ENCODE measurements around the gene USP9X. TPM values are rescaled to one million over a fixed set of nuclear protein-coding genes. Genes with fewer than 3 reads are reported as not detected.
"Not testable (repeated sequence)": the region's sequence is repeated elsewhere in the genome, so short reads cannot be mapped to it uniquely, and the experiment has no call there.

The USP9X gene
- total and polyA plus RNA-seq, 2 donors: 17.9 to 32.1 TPM

DNA sequence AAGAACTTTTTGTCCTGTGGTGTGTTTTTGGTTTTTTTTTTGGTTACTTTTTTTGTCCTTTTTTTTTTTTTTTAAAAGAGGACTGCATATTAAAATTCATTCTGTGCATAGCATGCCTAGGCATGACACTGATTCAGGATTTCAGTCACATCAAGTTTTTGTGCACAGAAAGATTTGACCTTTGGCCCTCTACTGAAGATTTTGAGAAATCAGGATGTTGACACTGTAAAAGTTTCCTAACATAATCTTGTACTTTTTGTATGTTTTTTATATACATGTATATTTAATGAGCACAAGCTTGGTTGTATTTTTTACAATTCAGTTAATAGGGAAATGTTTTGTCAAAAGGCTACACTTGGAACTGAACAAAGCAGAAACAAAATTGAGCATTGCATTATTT, 148.7 kb downstream of the USP9X start:
- DNase-seq (ENCODE audit: low read depth in 6 of 9, low spot score in 9 of 9): no peak
- Histone ChIP-seq H3K9me3 (ENCODE audit: control insufficient read depth in 2 of 2, insufficient read depth in 1 of 2, low read length in 1 of 2) (no peaks in the 10 kb centered on the region), H3K4me3 (ENCODE audit: low read length in 2 of 2) (no peak overlapping the region), H3K36me3 (ENCODE audit: control insufficient read depth in 2 of 2, insufficient read depth in 2 of 2, low read length in 1 of 2) (peaks cover 10 to 20% of the 10 kb centered on the region in 2 donors), H3K27ac (ENCODE audit: low read depth in 1 of 2, low read length in 1 of 2) (no peak overlapping the region), H3K4me1 (ENCODE audit: control insufficient read depth in 2 of 2, insufficient read depth in 2 of 2, low read length in 2 of 2) (no peaks in the 10 kb centered on the region), H3K27me3 (ENCODE audit: control insufficient read depth in 2 of 2, insufficient read depth in 1 of 2, low read length in 1 of 2) (no peaks in the 10 kb centered on the region)

DNA sequence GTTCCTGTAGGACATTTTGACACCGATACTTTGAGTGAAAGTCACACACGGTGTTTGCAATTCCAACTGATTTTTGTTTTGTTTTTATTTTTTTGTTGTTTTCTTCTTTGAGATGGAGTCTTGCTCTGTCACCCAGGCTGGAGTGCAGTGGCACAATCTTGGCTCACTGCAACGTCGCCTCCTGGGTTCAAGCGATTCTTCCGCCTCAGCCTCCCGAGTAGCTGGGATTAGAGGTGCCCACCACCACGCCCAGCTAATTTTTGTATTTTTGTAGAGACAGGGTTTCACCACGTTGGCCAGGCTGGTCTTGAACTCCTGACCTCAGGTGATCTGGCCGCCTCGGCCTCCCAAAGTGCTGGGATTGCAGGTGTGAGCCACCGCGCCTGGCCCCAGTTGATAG, 149.2 kb downstream of the USP9X start:
- not testable (repeated sequence) for H3K27ac ChIP-seq (ENCODE audit: low read depth in 1 of 2, low read length in 1 of 2); DNase-seq (ENCODE audit: low read depth in 6 of 9, low spot score in 9 of 9); H3K27me3 ChIP-seq (ENCODE audit: control insufficient read depth in 2 of 2, insufficient read depth in 1 of 2, low read length in 1 of 2); H3K4me1 ChIP-seq (ENCODE audit: control insufficient read depth in 2 of 2, insufficient read depth in 2 of 2, low read length in 2 of 2); H3K9me3 ChIP-seq (ENCODE audit: control insufficient read depth in 2 of 2, insufficient read depth in 1 of 2, low read length in 1 of 2); H3K4me3 ChIP-seq (ENCODE audit: low read length in 2 of 2)
- peaks cover 10 to 16% of the 10 kb centered on the region in 2 donors for H3K36me3 ChIP-seq (ENCODE audit: control insufficient read depth in 2 of 2, insufficient read depth in 2 of 2, low read length in 1 of 2)
- WGBS: 98% methylated on average over 13 of the region's 13 CpGs

DNA sequence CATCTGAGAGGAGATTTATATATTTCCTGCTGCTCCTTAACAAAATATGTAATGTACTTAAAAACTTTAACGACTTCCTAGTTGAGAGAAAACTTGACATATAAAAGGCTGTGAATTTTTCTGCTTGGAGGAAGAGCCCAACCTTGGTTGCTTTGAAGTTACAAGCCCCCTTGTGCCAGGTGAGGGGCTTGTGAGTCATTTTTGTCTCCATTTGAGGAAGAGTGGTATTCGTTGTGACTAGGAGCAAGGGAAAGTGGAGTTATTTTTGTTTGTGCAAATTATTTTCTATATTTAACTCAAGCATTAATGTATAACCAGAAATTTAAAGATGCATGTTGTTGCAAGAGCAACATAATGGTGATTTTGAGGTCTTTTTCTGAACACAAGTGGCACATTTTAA, 149.7 kb downstream of the USP9X start:
- Histone ChIP-seq H3K27ac (ENCODE audit: low read depth in 1 of 2, low read length in 1 of 2) (no peak overlapping the region), H3K4me1 (ENCODE audit: control insufficient read depth in 2 of 2, insufficient read depth in 2 of 2, low read length in 2 of 2) (no peaks in the 10 kb centered on the region), H3K4me3 (ENCODE audit: low read length in 2 of 2) (no peak overlapping the region), H3K27me3 (ENCODE audit: control insufficient read depth in 2 of 2, insufficient read depth in 1 of 2, low read length in 1 of 2) (no peaks in the 10 kb centered on the region), H3K9me3 (ENCODE audit: control insufficient read depth in 2 of 2, insufficient read depth in 1 of 2, low read length in 1 of 2) (no peaks in the 10 kb centered on the region), H3K36me3 (ENCODE audit: control insufficient read depth in 2 of 2, insufficient read depth in 2 of 2, low read length in 1 of 2) (peaks cover 10 to 13% of the 10 kb centered on the region in 2 donors)
- no peak for DNase-seq (ENCODE audit: low read depth in 6 of 9, low spot score in 9 of 9)
- WGBS: 29% methylated on average over 2 of the region's 2 CpGs

GRCh38 chrX:41236629-41237028, 151.4 kb downstream of the USP9X start:
- Histone ChIP-seq H3K4me1 (ENCODE audit: control insufficient read depth in 2 of 2, insufficient read depth in 2 of 2, low read length in 2 of 2) (no peaks in the 10 kb centered on the region), H3K9me3 (ENCODE audit: control insufficient read depth in 2 of 2, insufficient read depth in 1 of 2, low read length in 1 of 2) (no peaks in the 10 kb centered on the region), H3K36me3 (ENCODE audit: control insufficient read depth in 2 of 2, insufficient read depth in 2 of 2, low read length in 1 of 2) (peaks cover 3 to 5% of the 10 kb centered on the region in 2 donors), H3K27ac (ENCODE audit: low read depth in 1 of 2, low read length in 1 of 2) (no peak overlapping the region), H3K4me3 (ENCODE audit: low read length in 2 of 2) (no peak overlapping the region), H3K27me3 (ENCODE audit: control insufficient read depth in 2 of 2, insufficient read depth in 1 of 2, low read length in 1 of 2) (no peaks in the 10 kb centered on the region)
- peak in 2 of 9 donors; percentile 7 to 27 for DNase-seq (ENCODE audit: low read depth in 6 of 9, low spot score in 9 of 9)

DNA sequence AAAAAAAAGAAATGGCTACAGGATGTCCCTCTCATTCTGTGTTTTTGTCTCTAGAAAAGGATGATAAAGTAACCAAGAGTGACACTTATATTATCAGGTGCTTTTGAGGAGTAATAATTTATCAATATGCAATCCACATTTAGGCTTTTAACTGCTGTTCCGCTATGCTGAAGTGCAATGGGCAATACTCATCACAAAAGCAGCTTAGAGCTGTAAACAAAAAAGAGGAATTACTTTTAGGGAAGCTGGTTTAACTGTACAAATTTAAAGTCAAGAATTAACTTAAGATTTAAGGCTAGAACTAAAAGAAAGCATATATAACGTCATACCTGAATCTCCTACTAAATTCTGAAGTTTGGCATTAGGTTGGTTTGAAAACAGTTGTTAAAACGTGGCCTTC, 155.3 kb downstream of the USP9X start:
- Histone ChIP-seq H3K9me3 (ENCODE audit: control insufficient read depth in 2 of 2, insufficient read depth in 1 of 2, low read length in 1 of 2) (no peaks in the 10 kb centered on the region), H3K4me1 (ENCODE audit: control insufficient read depth in 2 of 2, insufficient read depth in 2 of 2, low read length in 2 of 2) (no peaks in the 10 kb centered on the region), H3K27ac (ENCODE audit: low read depth in 1 of 2, low read length in 1 of 2) (no peak overlapping the region), H3K36me3 (ENCODE audit: control insufficient read depth in 2 of 2, insufficient read depth in 2 of 2, low read length in 1 of 2) (no peaks in the 10 kb centered on the region), H3K27me3 (ENCODE audit: control insufficient read depth in 2 of 2, insufficient read depth in 1 of 2, low read length in 1 of 2) (no peaks in the 10 kb centered on the region), H3K4me3 (ENCODE audit: low read length in 2 of 2) (no peak overlapping the region)
- no peak for DNase-seq (ENCODE audit: low read depth in 6 of 9, low spot score in 9 of 9)
- 52% methylated on average over 3 of the region's 3 CpGs for WGBS

- no peak for DNase-seq (ENCODE audit: low read depth in 6 of 9, low spot score in 9 of 9)
- no peak overlapping the region for H3K27ac ChIP-seq (ENCODE audit: low read depth in 1 of 2, low read length in 1 of 2)
- WGBS: 97% methylated on average over 11 of the region's 11 CpGs
- no peaks in the 10 kb centered on the region for H3K27me3 ChIP-seq (ENCODE audit: control insufficient read depth in 2 of 2, insufficient read depth in 1 of 2, low read length in 1 of 2)
- H3K36me3 ChIP-seq (ENCODE audit: control insufficient read depth in 2 of 2, insufficient read depth in 2 of 2, low read length in 1 of 2): no peaks in the 10 kb centered on the region
- H3K9me3 ChIP-seq (ENCODE audit: control insufficient read depth in 2 of 2, insufficient read depth in 1 of 2, low read length in 1 of 2): no peaks in the 10 kb centered on the region
- H3K4me3 ChIP-seq (ENCODE audit: low read length in 2 of 2): no peak overlapping the region
- H3K4me1 ChIP-seq (ENCODE audit: control insufficient read depth in 2 of 2, insufficient read depth in 2 of 2, low read length in 2 of 2): no peaks in the 10 kb centered on the region
Observed at GRCh38 chrX:41241962-41242361, 156.7 kb downstream of the USP9X start.

DNA sequence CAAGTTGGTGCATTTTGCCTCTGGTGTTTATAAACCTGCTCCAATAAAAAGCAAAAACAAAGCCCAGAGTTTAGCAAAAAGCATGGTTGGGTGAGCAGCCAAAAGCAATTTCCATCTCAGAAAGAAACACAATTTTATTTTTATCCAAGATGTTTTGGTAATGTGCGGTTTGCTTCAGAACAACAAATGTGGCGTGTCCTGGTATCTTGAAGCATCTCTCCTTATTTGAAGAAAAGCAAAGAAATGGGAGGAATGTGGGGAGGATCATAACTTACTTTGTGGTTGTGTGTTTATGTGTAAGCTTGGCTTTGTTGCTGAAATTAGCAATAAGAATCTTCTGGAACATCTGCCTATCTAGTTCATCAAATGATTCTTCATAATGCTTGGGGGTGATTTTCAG, 160.4 kb downstream of the USP9X start:
- H3K9me3 ChIP-seq (ENCODE audit: control insufficient read depth in 2 of 2, insufficient read depth in 1 of 2, low read length in 1 of 2): no peaks in the 10 kb centered on the region
- 97% methylated on average over 2 of the region's 2 CpGs for WGBS
- no peak for DNase-seq (ENCODE audit: low read depth in 6 of 9, low spot score in 9 of 9)
- H3K27ac ChIP-seq (ENCODE audit: low read depth in 1 of 2, low read length in 1 of 2): no peak overlapping the region
- no peak overlapping the region for H3K4me3 ChIP-seq (ENCODE audit: low read length in 2 of 2)
- H3K27me3 ChIP-seq (ENCODE audit: control insufficient read depth in 2 of 2, insufficient read depth in 1 of 2, low read length in 1 of 2): no peaks in the 10 kb centered on the region
- H3K36me3 ChIP-seq (ENCODE audit: control insufficient read depth in 2 of 2, insufficient read depth in 2 of 2, low read length in 1 of 2): no peaks in the 10 kb centered on the region
- H3K4me1 ChIP-seq (ENCODE audit: control insufficient read depth in 2 of 2, insufficient read depth in 2 of 2, low read length in 2 of 2): no peaks in the 10 kb centered on the region

- WGBS: 98% methylated on average over 10 of the region's 10 CpGs
- no peak for DNase-seq (ENCODE audit: low read depth in 6 of 9, low spot score in 9 of 9)
- H3K27me3 ChIP-seq (ENCODE audit: control insufficient read depth in 2 of 2, insufficient read depth in 1 of 2, low read length in 1 of 2): peaks cover 0 to 8% of the 10 kb centered on the region in 2 donors
- H3K36me3 ChIP-seq (ENCODE audit: control insufficient read depth in 2 of 2, insufficient read depth in 2 of 2, low read length in 1 of 2): no peaks in the 10 kb centered on the region
- H3K4me3 ChIP-seq (ENCODE audit: low read length in 2 of 2): no peak overlapping the region
- no peaks in the 10 kb centered on the region for H3K9me3 ChIP-seq (ENCODE audit: control insufficient read depth in 2 of 2, insufficient read depth in 1 of 2, low read length in 1 of 2)
- H3K27ac ChIP-seq (ENCODE audit: low read depth in 1 of 2, low read length in 1 of 2): no peak overlapping the region
- peaks cover 0 to 11% of the 10 kb centered on the region in 2 donors for H3K4me1 ChIP-seq (ENCODE audit: control insufficient read depth in 2 of 2, insufficient read depth in 2 of 2, low read length in 2 of 2)
Observed at GRCh38 chrX:41250867-41251266, 165.6 kb downstream of the USP9X start.

DNA sequence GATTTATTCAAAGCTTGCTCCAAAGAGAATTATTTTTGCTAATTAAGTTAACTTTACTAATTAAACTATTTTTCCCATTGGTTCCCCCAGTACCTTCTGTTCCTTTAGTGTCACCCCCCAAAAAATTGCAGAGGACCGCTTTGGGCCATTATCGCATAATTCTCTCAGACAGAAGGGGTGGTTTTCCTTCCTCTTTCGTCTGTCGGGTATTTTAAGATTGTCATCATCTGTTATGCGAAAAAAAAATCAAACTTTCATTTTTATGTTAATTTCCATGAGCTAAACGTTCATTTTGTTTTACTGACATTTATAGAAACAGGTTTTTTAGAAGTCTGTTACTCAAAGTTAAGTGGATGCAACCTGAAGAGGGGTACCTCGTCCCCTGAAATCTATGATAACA, 172.6 kb downstream of the USP9X start:
- H3K27me3 ChIP-seq (ENCODE audit: control insufficient read depth in 2 of 2, insufficient read depth in 1 of 2, low read length in 1 of 2): peaks cover 0 to 8% of the 10 kb centered on the region in 2 donors
- no peak overlapping the region for H3K4me3 ChIP-seq (ENCODE audit: low read length in 2 of 2)
- H3K4me1 ChIP-seq (ENCODE audit: control insufficient read depth in 2 of 2, insufficient read depth in 2 of 2, low read length in 2 of 2): peaks cover 0 to 10% of the 10 kb centered on the region in 2 donors
- H3K27ac ChIP-seq (ENCODE audit: low read depth in 1 of 2, low read length in 1 of 2): no peak overlapping the region
- no peak for DNase-seq (ENCODE audit: low read depth in 6 of 9, low spot score in 9 of 9)
- H3K36me3 ChIP-seq (ENCODE audit: control insufficient read depth in 2 of 2, insufficient read depth in 2 of 2, low read length in 1 of 2): no peaks in the 10 kb centered on the region
- WGBS: 20% methylated on average over 7 of the region's 7 CpGs
- H3K9me3 ChIP-seq (ENCODE audit: control insufficient read depth in 2 of 2, insufficient read depth in 1 of 2, low read length in 1 of 2): peaks cover 0 to 4% of the 10 kb centered on the region in 2 donors

- WGBS: 88% methylated on average over 11 of the region's 11 CpGs
- DNase-seq (ENCODE audit: low read depth in 6 of 9, low spot score in 9 of 9): no peak
Observed at GRCh38 chrX:41258226-41258625, 173.0 kb downstream of the USP9X start.

More at GRCh38 chrX:41258226-41258625, 173.0 kb downstream of the USP9X start:
- Histone ChIP-seq H3K27me3 (ENCODE audit: control insufficient read depth in 2 of 2, insufficient read depth in 1 of 2, low read length in 1 of 2) (peaks cover 0 to 4% of the 10 kb centered on the region in 2 donors), H3K36me3 (ENCODE audit: control insufficient read depth in 2 of 2, insufficient read depth in 2 of 2, low read length in 1 of 2) (no peaks in the 10 kb centered on the region), H3K4me1 (ENCODE audit: control insufficient read depth in 2 of 2, insufficient read depth in 2 of 2, low read length in 2 of 2) (peaks cover 0 to 6% of the 10 kb centered on the region in 2 donors), H3K9me3 (ENCODE audit: control insufficient read depth in 2 of 2, insufficient read depth in 1 of 2, low read length in 1 of 2) (peaks cover 0 to 8% of the 10 kb centered on the region in 2 donors), H3K27ac (ENCODE audit: low read depth in 1 of 2, low read length in 1 of 2) (no peak overlapping the region), H3K4me3 (ENCODE audit: low read length in 2 of 2) (no peak overlapping the region)

Measured in thymus (tissue), 11 donors.